Neuron (in vitro differentiated cells): ENCODE measurements around the gene KLHL18.
"Not testable (repeated sequence)": the region's sequence is repeated elsewhere in the genome, so short reads cannot be mapped to it uniquely, and the experiment has no call there.

Source experiments
- H2AFZ ChIP-seq: one replicate; pipeline ENCODE4 v1.6.1; 2013; ENCODE audit warnings: low read depth, mild to moderate bottlenecking, inconsistent platforms, low read length, moderate library complexity
- H3K27me3 ChIP-seq: one replicate; pipeline ENCODE4 v1.6.1; 2013; ENCODE audit warnings: low read length; ENCODE audit not compliant: insufficient read depth
- H3K36me3 ChIP-seq: one replicate; pipeline ENCODE4 v1.6.1; 2013; ENCODE audit warnings: low read length; ENCODE audit not compliant: insufficient read depth
- H3K4me1 ChIP-seq: one replicate; pipeline ENCODE4 v1.6.1; 2013; ENCODE audit warnings: low read length; ENCODE audit not compliant: insufficient read depth
- H3K4me3 ChIP-seq: 2 replicates; pipeline ENCODE4 v1.5.1; 2013; ENCODE audit warnings: mild to moderate bottlenecking, low read length, moderate library complexity
- H3K9me3 ChIP-seq: one replicate; pipeline ENCODE4 v1.6.1; 2013; ENCODE audit warnings: low read length

Gene KLHL18

GRCh38 chr3:47365213-47366153 is 82.7 kb downstream of the KLHL18 start:
- H3K4me3 ChIP-seq: no peak overlapping the region
- no peaks in the 10 kb centered on the region for H3K4me1 ChIP-seq
- H3K36me3 ChIP-seq: no peaks in the 10 kb centered on the region
- no peaks in the 10 kb centered on the region for H3K9me3 ChIP-seq
- H3K27me3 ChIP-seq: no peaks in the 10 kb centered on the region
- no peak overlapping the region for H2AFZ ChIP-seq

- H3K36me3 ChIP-seq: no peaks in the 10 kb centered on the region
- H3K4me3 ChIP-seq: no peak overlapping the region
- H3K9me3 ChIP-seq: no peaks in the 10 kb centered on the region
- H3K4me1 ChIP-seq: no peaks in the 10 kb centered on the region
- H2AFZ ChIP-seq: no peak overlapping the region
- no peaks in the 10 kb centered on the region for H3K27me3 ChIP-seq
Observed at GRCh38 chr3:47366833-47367232, 84.1 kb downstream of the KLHL18 start.

GRCh38 chr3:47367631-47368030 is 84.9 kb downstream of the KLHL18 start:
- no peak overlapping the region for H2AFZ ChIP-seq
- H3K4me1 ChIP-seq: no peaks in the 10 kb centered on the region
- no peaks in the 10 kb centered on the region for H3K27me3 ChIP-seq
- H3K9me3 ChIP-seq: no peaks in the 10 kb centered on the region
- no peak overlapping the region for H3K4me3 ChIP-seq
- H3K36me3 ChIP-seq: no peaks in the 10 kb centered on the region

- not testable (repeated sequence) for H3K27me3 ChIP-seq, H3K4me1 ChIP-seq, H3K36me3 ChIP-seq, H2AFZ ChIP-seq, H3K4me3 ChIP-seq, H3K9me3 ChIP-seq
Observed at GRCh38 chr3:47370020-47370419, 87.3 kb downstream of the KLHL18 start.

DNA sequence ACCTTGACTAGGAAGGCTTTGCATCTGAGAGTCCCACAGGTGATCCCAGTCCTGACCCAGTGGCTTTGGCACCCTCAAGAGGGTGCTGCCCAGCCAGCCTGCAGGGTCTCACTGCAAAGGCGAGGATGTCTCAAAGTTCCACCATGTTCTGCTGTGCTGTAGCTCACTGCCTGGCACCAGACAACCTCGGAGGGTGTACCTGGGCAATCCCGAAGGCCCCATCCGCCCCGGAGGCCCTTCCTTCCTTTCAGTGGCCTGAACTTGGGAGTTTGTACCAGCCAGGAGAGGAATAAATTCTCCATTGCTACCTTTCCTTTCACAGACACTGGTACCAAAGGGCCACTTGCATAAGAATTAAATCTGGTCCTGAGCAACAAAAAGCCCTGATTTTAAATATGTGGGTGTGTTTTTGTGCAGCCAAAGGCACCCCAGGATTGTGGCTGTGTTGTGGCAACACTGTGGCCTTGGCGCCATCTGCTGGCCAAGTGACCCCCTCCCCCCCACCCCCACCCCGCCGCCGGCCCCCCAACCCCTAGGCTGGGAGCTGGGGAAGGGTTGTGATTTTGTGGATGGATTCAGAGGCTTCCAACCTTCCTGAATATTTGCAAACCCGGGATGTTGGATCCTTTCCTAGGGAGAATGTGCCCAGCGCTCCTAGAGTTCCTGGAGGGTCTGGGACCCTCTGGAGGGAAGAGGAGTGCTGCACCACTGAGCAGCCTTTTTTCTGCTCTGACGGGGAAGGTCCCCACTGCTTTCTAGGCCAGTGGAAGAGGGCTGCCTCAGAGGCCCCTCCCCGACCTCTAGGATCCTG is 88.3 kb downstream of the KLHL18 start:
- no peaks in the 10 kb centered on the region for H3K4me1 ChIP-seq
- no peaks in the 10 kb centered on the region for H3K27me3 ChIP-seq
- no peak overlapping the region for H3K4me3 ChIP-seq
- H2AFZ ChIP-seq: no peak overlapping the region
- no peaks in the 10 kb centered on the region for H3K9me3 ChIP-seq
- no peaks in the 10 kb centered on the region for H3K36me3 ChIP-seq

GRCh38 chr3:47374587-47374986 is 91.8 kb downstream of the KLHL18 start:
- no peaks in the 10 kb centered on the region for H3K36me3 ChIP-seq
- H3K4me1 ChIP-seq: peaks cover 3% of the 10 kb centered on the region
- no peaks in the 10 kb centered on the region for H3K9me3 ChIP-seq
- no peak overlapping the region for H2AFZ ChIP-seq
- H3K4me3 ChIP-seq: no peak overlapping the region
- no peaks in the 10 kb centered on the region for H3K27me3 ChIP-seq

GRCh38 chr3:47376393-47376792 is 93.6 kb downstream of the KLHL18 start:
- Histone ChIP-seq H3K36me3 (no peaks in the 10 kb centered on the region), H3K9me3 (no peaks in the 10 kb centered on the region), H3K4me3 (no peak overlapping the region), H3K4me1 (peaks cover 8% of the 10 kb centered on the region), H3K27me3 (no peaks in the 10 kb centered on the region), H2AFZ (no peak overlapping the region)

GRCh38 chr3:47377186-47377585 is 94.4 kb downstream of the KLHL18 start:
- H3K36me3 ChIP-seq: no peaks in the 10 kb centered on the region
- H3K27me3 ChIP-seq: no peaks in the 10 kb centered on the region
- H2AFZ ChIP-seq: no peak overlapping the region
- H3K9me3 ChIP-seq: no peaks in the 10 kb centered on the region
- peaks cover 14% of the 10 kb centered on the region for H3K4me1 ChIP-seq
- no peak overlapping the region for H3K4me3 ChIP-seq

DNA sequence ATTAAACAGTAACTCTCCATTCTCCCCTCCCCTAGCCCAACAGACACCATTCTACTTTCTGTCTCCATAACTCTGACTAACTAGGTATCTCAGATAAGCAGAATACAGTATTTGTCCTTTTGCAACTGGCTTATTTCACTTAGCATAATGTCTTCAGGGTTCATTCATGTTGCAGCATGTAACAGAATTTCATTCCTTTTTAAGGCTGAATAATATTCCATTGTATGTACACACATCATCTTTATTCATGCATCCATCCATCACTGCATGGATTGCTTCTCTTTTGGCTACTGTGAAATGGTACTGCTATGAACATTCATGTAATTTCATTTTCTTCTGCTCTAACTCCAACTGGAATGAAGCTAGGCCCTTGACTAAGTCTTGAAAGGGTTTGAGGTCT is 96.1 kb downstream of the KLHL18 start:
- Histone ChIP-seq H3K9me3 (no peaks in the 10 kb centered on the region), H3K4me3 (no peak overlapping the region), H3K36me3 (no peaks in the 10 kb centered on the region), H3K27me3 (no peaks in the 10 kb centered on the region), H3K4me1 (peaks cover 14% of the 10 kb centered on the region), H2AFZ (no peak overlapping the region)

DNA sequence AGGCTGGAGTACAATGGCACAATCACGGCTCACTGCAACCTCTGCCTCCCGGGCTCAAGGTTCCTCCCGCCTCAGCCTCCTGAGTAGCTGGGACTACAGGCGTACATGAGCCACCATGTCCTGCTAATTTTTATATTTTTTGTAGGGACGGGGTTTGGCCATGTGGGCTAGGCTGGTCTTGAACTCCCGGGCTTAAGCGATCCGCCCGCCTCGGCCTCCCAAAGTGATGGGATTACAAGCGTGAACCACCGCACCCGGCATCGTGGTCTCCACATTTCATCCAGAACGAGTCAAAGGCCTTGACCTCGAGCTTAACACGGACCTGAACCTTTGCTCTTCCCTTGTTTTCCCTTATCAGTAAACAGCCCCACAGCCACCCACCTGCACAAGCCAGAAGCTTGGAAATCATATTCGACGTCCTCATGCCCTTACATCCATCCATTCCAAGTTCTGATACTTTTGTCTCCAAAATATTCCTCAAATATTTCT is 96.7 kb downstream of the KLHL18 start:
- Histone ChIP-seq H2AFZ (no peak overlapping the region), H3K27me3 (no peaks in the 10 kb centered on the region), H3K4me3 (peak overlapping the region; percentile 89), H3K36me3 (no peaks in the 10 kb centered on the region), H3K9me3 (no peaks in the 10 kb centered on the region), H3K4me1 (peaks cover 14% of the 10 kb centered on the region)

DNA sequence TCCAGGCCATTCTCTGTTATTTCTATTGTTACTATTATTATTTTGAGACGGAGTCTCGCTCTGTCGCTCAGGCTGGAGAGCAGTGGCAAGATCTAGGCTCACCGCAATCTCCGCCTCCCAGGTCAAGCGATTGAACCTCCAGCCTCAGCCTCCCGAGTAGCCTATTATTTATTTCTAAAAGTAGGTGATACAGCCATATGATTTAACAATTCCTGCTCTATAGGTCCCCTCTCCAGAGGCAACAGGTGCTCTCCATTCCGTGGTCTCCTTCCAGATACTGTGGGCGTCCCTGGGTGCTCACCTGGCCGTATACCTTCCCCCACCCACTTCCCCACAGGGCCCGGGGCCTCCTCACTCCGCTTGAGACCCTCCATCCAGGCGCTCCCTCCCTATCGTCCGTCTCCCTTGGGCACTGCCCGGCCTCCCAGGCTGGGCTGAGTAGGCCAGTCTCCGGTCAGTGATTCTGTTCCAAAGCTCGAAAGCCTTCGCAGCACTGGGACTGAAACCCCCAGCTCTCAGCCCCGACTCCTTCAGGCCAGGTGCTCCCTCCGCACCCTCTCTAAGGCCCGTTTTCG is 97.4 kb downstream of the KLHL18 start:
- Histone ChIP-seq H2AFZ (peak overlapping the region; percentile 72), H3K36me3 (peaks cover 3% of the 10 kb centered on the region), H3K9me3 (no peaks in the 10 kb centered on the region), H3K4me1 (peaks cover 14% of the 10 kb centered on the region), H3K27me3 (no peaks in the 10 kb centered on the region), H3K4me3 (peak overlapping the region; percentile 89)

- H3K9me3 ChIP-seq: no peaks in the 10 kb centered on the region
- H3K4me1 ChIP-seq: peaks cover 14% of the 10 kb centered on the region
- H3K4me3 ChIP-seq: peak within 1 kb of the TSS; percentile 89
- no peaks in the 10 kb centered on the region for H3K27me3 ChIP-seq
- H3K36me3 ChIP-seq: peaks cover 7% of the 10 kb centered on the region
- H2AFZ ChIP-seq: peak within 1 kb of the TSS; percentile 72
Observed at GRCh38 chr3:47380601-47381316, 98.0 kb downstream of the KLHL18 start, which contains the start of gene PTPN23. TSS of gene PTPN23 (plus strand) at chr3:47381021. CDS start at chr3:47381097, 76 bp downstream.
